ENCODE data around the gene KRTAP4-7. TPM values are rescaled to one million over a fixed set of nuclear protein-coding genes. Genes with fewer than 3 reads are reported as not detected.
"Not testable (repeated sequence)": the region's sequence is repeated elsewhere in the genome, so short reads cannot be mapped to it uniquely, and the experiment has no call there.

Gene KRTAP4-7
- polyA plus RNA-seq, 2 donors, result not detected

DNA sequence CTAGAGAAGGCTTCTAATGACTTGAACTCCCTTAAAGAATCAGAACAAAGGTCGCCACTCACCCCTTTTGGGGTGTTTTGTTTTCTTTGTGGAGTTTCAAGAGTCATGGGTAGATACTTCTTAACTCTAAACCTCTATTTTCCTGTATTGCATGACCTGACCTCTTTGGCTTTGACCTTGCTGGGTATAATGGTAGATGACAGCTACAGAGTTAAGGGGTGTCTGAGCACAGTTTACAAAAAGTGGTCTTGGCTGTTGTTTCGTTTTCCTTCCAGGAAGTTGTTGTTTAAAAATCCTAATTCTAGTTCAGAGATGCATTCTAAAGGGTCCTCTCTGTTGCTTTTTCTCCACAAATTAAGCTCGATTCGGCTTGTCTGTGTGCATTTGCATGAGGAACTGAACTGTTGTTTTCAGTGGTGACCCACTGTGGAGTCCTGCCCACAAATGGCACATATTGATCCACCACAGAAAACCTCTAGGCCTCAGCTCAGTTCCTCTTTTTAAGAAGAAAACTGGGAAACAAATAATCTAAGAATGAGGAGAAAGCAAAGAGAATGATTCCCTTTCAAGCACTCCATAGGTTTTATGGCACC, 4.9 kb downstream of the KRTAP4-7 start:
- not testable (repeated sequence) for H3K4me3 ChIP-seq (ENCODE audit: low read depth in 1 of 2, low read length in 2 of 2); H3K27ac ChIP-seq (ENCODE audit: low read depth in 2 of 2, low read length in 1 of 2); H3K4me1 ChIP-seq (ENCODE audit: control insufficient read depth in 2 of 2, insufficient read depth in 2 of 2, low read length in 1 of 2); H3K9me3 ChIP-seq (ENCODE audit: control insufficient read depth in 2 of 2, insufficient read depth in 1 of 2, low read depth in 1 of 2, low read length in 1 of 2); H3K27me3 ChIP-seq (ENCODE audit: control insufficient read depth in 1 of 2, insufficient read depth in 2 of 2, low read length in 2 of 2); H3K36me3 ChIP-seq (ENCODE audit: control insufficient read depth in 2 of 2, insufficient read depth in 2 of 2, low read length in 1 of 2)
- WGBS, 2 donors, result 58 to 69% methylated on average over 4 of the region's 4 CpGs

DNA sequence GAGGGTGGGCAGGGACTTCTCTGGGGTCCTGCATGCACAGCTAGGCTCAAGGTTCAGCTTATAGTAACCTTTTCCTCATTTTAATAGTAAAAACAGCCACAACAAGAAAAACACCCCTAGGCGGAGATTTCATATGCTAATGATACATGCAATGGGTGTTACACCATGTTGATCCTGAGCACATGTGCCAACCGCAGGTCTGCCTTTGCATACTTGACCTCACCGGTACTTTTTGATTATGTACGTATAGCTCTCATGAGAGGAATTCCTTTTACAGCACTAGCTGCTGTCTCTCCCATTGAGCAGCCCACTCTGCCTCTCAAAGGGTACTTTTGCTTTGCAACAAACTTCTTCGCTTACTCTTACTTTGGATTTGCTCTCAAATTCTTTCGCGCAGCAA, 12.1 kb downstream of the KRTAP4-7 start:
- H3K36me3 ChIP-seq (ENCODE audit: control insufficient read depth in 2 of 2, insufficient read depth in 2 of 2, low read length in 1 of 2), result no peaks in the 10 kb centered on the region
- H3K27me3 ChIP-seq (ENCODE audit: control insufficient read depth in 1 of 2, insufficient read depth in 2 of 2, low read length in 2 of 2), result no peaks in the 10 kb centered on the region
- H3K4me1 ChIP-seq (ENCODE audit: control insufficient read depth in 2 of 2, insufficient read depth in 2 of 2, low read length in 1 of 2), result no peaks in the 10 kb centered on the region
- H3K27ac ChIP-seq (ENCODE audit: low read depth in 2 of 2, low read length in 1 of 2), result no peak overlapping the region
- H3K4me3 ChIP-seq (ENCODE audit: low read depth in 1 of 2, low read length in 2 of 2), result no peak overlapping the region
- WGBS, 2 donors, result 86 to 89% methylated on average over 7 of the region's 7 CpGs
- no peaks in the 10 kb centered on the region for H3K9me3 ChIP-seq (ENCODE audit: control insufficient read depth in 2 of 2, insufficient read depth in 1 of 2, low read depth in 1 of 2, low read length in 1 of 2)

DNA sequence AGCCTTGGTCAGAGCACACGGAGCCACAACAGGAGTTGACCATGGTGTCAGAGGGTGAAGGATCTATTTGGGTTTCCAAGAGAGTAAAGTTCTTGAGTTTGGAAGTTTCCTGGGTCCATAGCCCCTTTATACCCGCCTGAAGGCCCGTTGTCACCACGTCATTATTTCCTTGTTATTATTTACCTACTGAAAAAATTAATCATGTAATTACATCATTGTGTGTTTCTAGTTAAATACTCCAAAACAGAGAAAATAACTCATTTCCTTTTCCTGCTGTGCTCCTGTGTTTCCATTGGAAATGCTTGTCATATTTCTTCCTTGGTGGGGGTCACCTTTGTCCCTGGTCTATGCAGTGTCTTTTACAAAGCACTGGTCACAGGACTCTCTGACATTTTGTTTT, 14.1 kb downstream of the KRTAP4-7 start, which contains the start of gene KRTAP4-8:
Gene KRTAP4-8, minus strand, starts transcription at position 101 of the 400 bp plus-strand sequence. Its CDS starts 58 bp downstream, at position 43.
- WGBS, 2 donors, result 59 to 64% methylated on average over 4 of the region's 4 CpGs
- H3K9me3 ChIP-seq (ENCODE audit: control insufficient read depth in 2 of 2, insufficient read depth in 1 of 2, low read depth in 1 of 2, low read length in 1 of 2), result no peaks in the 10 kb centered on the region

DNA sequence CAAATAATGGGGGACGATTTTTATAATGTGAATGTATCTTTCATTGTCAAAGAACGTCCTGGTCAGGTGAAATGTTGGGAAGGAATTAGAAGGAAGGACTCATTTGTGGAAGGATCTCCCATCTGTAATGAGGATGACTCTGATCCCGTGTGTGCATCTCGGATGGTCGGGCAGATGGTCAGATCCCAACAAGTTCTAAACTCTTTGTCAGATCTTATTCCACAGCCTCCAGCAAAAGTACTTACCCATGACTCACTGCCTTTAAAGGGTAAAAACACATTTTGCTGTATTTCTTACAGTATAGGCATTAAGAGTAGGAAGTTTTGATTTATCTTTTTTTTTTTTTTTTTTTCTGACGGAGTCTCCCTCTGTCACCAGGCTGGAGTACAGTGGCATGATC, 14.5 kb downstream of the KRTAP4-7 start:
- Histone ChIP-seq H3K9me3 (ENCODE audit: control insufficient read depth in 2 of 2, insufficient read depth in 1 of 2, low read depth in 1 of 2, low read length in 1 of 2) (no peaks in the 10 kb centered on the region), H3K27me3 (ENCODE audit: control insufficient read depth in 1 of 2, insufficient read depth in 2 of 2, low read length in 2 of 2) (no peaks in the 10 kb centered on the region), H3K36me3 (ENCODE audit: control insufficient read depth in 2 of 2, insufficient read depth in 2 of 2, low read length in 1 of 2) (no peaks in the 10 kb centered on the region), H3K27ac (ENCODE audit: low read depth in 2 of 2, low read length in 1 of 2) (no peak overlapping the region), H3K4me3 (ENCODE audit: low read depth in 1 of 2, low read length in 2 of 2) (no peak overlapping the region), H3K4me1 (ENCODE audit: control insufficient read depth in 2 of 2, insufficient read depth in 2 of 2, low read length in 1 of 2) (no peaks in the 10 kb centered on the region)
- WGBS, 2 donors, result 50 to 60% methylated on average over 5 to 6 of the region's 6 CpGs

More for the DNA sequence above, 14.1 kb downstream of the KRTAP4-7 start, which contains the start of gene KRTAP4-8:
- Histone ChIP-seq H3K27ac (ENCODE audit: low read depth in 2 of 2, low read length in 1 of 2) (no peak within 1 kb of the TSS), H3K27me3 (ENCODE audit: control insufficient read depth in 1 of 2, insufficient read depth in 2 of 2, low read length in 2 of 2) (no peaks in the 10 kb centered on the region), H3K4me3 (ENCODE audit: low read depth in 1 of 2, low read length in 2 of 2) (no peak within 1 kb of the TSS), H3K36me3 (ENCODE audit: control insufficient read depth in 2 of 2, insufficient read depth in 2 of 2, low read length in 1 of 2) (no peaks in the 10 kb centered on the region), H3K4me1 (ENCODE audit: control insufficient read depth in 2 of 2, insufficient read depth in 2 of 2, low read length in 1 of 2) (no peaks in the 10 kb centered on the region)

DNA sequence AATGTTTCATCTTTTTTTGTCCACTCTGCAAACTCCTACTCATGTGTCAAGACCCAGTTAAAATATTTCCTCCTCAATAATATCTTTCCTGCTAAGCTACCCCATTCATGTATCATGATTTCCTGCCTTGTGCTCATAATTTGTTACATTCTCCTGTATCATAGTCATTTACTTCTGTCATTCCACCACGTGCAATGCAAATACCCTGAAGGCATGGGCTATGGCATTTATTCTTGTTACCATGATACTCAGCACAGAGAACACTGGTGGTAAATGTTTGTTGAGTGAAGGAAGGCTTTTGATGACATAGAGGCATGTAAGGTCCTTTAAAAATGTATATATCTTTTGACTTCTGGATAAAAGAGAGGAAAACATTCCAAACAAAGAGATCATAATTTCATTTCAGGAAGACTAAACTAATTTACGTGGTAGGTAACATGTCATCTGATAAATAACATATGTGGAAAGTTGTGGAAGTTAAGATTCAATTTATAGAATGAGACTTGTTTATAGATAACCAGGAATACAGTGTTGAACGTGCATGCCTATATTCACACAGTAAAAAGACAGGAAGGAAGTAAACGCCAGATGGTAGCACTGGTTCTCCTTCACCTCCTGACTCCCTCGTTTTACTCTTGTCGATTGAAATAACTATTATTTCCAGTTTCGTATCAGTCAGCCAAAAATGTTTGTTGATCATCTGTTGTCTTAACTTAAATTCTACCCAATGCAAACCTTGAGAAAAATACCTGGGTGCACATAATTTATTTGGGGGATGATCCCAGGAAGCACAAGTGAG, 15.9 kb downstream of the KRTAP4-7 start:
- H3K4me1 ChIP-seq (ENCODE audit: control insufficient read depth in 2 of 2, insufficient read depth in 2 of 2, low read length in 1 of 2); H3K27me3 ChIP-seq (ENCODE audit: control insufficient read depth in 1 of 2, insufficient read depth in 2 of 2, low read length in 2 of 2); H3K27ac ChIP-seq (ENCODE audit: low read depth in 2 of 2, low read length in 1 of 2); H3K9me3 ChIP-seq (ENCODE audit: control insufficient read depth in 2 of 2, insufficient read depth in 1 of 2, low read depth in 1 of 2, low read length in 1 of 2); H3K36me3 ChIP-seq (ENCODE audit: control insufficient read depth in 2 of 2, insufficient read depth in 2 of 2, low read length in 1 of 2); H3K4me3 ChIP-seq (ENCODE audit: low read depth in 1 of 2, low read length in 2 of 2): not testable (repeated sequence)
- WGBS, 2 donors, result 50 to 57% methylated on average over 7 of the region's 7 CpGs

DNA sequence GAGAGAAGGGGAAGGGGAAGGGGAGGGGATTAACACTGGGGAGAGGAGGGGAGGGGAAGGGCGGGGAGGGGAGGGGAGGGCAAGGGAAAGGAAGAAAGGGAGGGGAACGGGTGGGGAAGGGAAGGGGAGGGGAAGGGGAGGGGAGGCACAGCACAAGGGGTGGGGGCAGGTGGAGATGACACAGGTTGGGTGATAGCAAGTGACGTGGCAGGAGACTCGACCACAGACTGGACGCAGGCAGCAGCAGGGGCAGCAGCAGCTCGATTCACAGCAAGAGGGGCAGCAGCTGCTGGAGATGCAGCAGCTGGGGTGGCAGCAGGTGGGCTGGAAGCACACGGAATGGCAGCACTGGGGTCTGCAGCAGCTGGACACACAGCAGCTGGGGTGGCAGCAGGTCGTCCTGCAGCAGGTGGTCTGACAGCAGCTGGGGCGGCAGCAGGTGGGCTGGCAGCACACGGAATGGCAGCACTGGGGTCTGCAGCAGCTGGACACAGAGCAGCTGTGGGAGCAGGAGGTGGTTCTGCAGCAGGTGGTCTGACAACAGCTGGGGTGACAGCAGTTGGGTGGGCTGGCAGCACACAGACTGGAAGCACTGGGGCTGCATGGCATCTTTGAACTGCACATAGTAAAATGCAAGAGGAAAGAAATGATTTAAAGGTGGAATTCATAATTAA, 17.8 kb downstream of the KRTAP4-7 start, which contains the start of gene KRTAP4-16:
Gene KRTAP4-16, minus strand, starts transcription at position 624 of the 674 bp plus-strand sequence. Its CDS starts 0 bp downstream, at position 624.
- WGBS, 2 donors, result 60 to 74% methylated on average over 8 to 10 of the region's 10 CpGs
- Histone ChIP-seq H3K27me3 (ENCODE audit: control insufficient read depth in 1 of 2, insufficient read depth in 2 of 2, low read length in 2 of 2) (no peaks in the 10 kb centered on the region), H3K9me3 (ENCODE audit: control insufficient read depth in 2 of 2, insufficient read depth in 1 of 2, low read depth in 1 of 2, low read length in 1 of 2) (no peaks in the 10 kb centered on the region)

DNA sequence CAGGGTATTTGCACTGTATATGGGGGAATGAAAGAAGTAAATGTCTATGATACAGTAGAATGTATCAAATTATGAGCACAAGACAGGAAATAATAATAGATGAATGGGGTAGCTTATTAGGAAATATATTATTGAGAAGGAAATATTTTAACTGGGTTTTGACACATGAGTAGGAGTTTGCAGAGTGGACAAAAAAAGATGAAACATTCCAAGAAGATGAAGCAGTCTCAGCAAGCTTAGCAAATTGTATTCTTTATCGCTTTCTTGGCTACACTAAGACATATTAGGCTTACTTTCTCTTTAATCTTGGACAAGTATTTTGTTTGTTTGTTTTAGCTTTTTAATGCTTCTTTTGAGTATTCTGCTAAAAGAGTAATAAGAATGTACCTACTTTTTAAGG, 19.9 kb downstream of the KRTAP4-7 start:
- 76 to 83% methylated on average over 1 of the region's 1 CpG for WGBS, 2 donors

More for the DNA sequence above, 17.8 kb downstream of the KRTAP4-7 start, which contains the start of gene KRTAP4-16:
- no peaks in the 10 kb centered on the region for H3K4me1 ChIP-seq (ENCODE audit: control insufficient read depth in 2 of 2, insufficient read depth in 2 of 2, low read length in 1 of 2)
- no peak within 1 kb of the TSS for H3K27ac ChIP-seq (ENCODE audit: low read depth in 2 of 2, low read length in 1 of 2)
- H3K4me3 ChIP-seq (ENCODE audit: low read depth in 1 of 2, low read length in 2 of 2), result no peak within 1 kb of the TSS
- no peaks in the 10 kb centered on the region for H3K36me3 ChIP-seq (ENCODE audit: control insufficient read depth in 2 of 2, insufficient read depth in 2 of 2, low read length in 1 of 2)

DNA sequence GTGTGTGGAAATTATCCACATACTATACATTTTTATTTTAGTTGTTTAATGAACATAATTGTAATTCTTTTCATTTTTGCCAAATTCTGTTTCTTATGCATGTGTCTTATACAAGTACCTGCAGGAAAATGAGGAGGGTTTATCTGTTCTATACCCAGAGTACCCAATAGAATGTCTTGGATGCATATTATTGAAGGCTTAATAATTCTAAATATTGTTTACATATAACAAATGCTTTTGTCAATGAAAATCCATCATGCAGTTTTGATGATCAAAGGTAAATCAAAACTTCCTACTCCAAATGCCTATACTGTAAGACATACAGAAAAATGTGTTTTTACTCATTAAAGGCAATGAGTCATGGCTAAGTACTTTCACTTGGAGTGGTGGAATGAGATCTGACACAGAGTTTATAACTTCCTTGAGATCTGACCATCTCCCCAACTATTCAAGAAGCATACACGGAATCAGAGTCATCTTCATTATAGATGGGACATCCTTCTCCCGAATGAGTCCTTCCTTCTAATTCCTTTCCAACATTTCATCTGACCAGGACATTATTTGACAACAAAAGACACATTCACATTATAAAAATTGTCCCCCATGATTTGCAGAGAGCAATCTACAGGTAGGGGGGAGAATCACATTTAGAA, 20.6 kb downstream of the KRTAP4-7 start:
- H3K27ac ChIP-seq (ENCODE audit: low read depth in 2 of 2, low read length in 1 of 2); H3K36me3 ChIP-seq (ENCODE audit: control insufficient read depth in 2 of 2, insufficient read depth in 2 of 2, low read length in 1 of 2); H3K4me3 ChIP-seq (ENCODE audit: low read depth in 1 of 2, low read length in 2 of 2); H3K9me3 ChIP-seq (ENCODE audit: control insufficient read depth in 2 of 2, insufficient read depth in 1 of 2, low read depth in 1 of 2, low read length in 1 of 2); H3K4me1 ChIP-seq (ENCODE audit: control insufficient read depth in 2 of 2, insufficient read depth in 2 of 2, low read length in 1 of 2); H3K27me3 ChIP-seq (ENCODE audit: control insufficient read depth in 1 of 2, insufficient read depth in 2 of 2, low read length in 2 of 2): not testable (repeated sequence)
- WGBS, 2 donors, result 66 to 69% methylated on average over 2 of the region's 2 CpGs

More for the DNA sequence above, 19.9 kb downstream of the KRTAP4-7 start:
- H3K36me3 ChIP-seq (ENCODE audit: control insufficient read depth in 2 of 2, insufficient read depth in 2 of 2, low read length in 1 of 2), result no peaks in the 10 kb centered on the region
- H3K27ac ChIP-seq (ENCODE audit: low read depth in 2 of 2, low read length in 1 of 2), result no peak overlapping the region
- H3K9me3 ChIP-seq (ENCODE audit: control insufficient read depth in 2 of 2, insufficient read depth in 1 of 2, low read depth in 1 of 2, low read length in 1 of 2), result no peaks in the 10 kb centered on the region
- no peak overlapping the region for H3K4me3 ChIP-seq (ENCODE audit: low read depth in 1 of 2, low read length in 2 of 2)
- H3K27me3 ChIP-seq (ENCODE audit: control insufficient read depth in 1 of 2, insufficient read depth in 2 of 2, low read length in 2 of 2), result no peaks in the 10 kb centered on the region
- H3K4me1 ChIP-seq (ENCODE audit: control insufficient read depth in 2 of 2, insufficient read depth in 2 of 2, low read length in 1 of 2), result no peaks in the 10 kb centered on the region

DNA sequence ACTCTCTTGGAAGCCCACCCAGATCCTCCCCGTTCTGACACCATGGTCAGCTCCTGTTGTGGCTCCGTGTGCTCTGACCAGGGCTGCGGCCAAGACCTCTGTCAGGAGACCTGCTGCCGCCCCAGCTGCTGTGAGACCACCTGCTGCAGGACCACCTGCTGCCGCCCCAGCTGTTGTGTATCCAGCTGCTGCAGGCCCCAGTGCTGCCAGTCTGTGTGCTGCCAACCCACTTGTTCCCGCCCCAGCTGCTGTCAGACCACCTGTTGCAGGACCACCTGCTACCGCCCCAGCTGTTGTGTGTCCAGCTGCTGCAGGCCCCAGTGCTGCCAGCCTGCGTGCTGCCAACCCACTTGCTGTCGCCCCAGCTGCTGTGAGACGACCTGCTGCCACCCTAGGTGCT, 21.4 kb downstream of the KRTAP4-7 start, which contains the start of gene KRTAP4-9:
Gene KRTAP4-9, plus strand, starts transcription at position 43 of the 400 bp plus-strand sequence. Its CDS starts 0 bp downstream, at position 43.
- whole genome bisulfite sequencing, 2 donors, result 76 to 78% methylated on average over 9 to 10 of the region's 10 CpGs

More for the DNA sequence above, 21.4 kb downstream of the KRTAP4-7 start, which contains the start of gene KRTAP4-9:
- not testable (repeated sequence) for H3K4me3 ChIP-seq (ENCODE audit: low read depth in 1 of 2, low read length in 2 of 2); H3K27me3 ChIP-seq (ENCODE audit: control insufficient read depth in 1 of 2, insufficient read depth in 2 of 2, low read length in 2 of 2); H3K36me3 ChIP-seq (ENCODE audit: control insufficient read depth in 2 of 2, insufficient read depth in 2 of 2, low read length in 1 of 2); H3K9me3 ChIP-seq (ENCODE audit: control insufficient read depth in 2 of 2, insufficient read depth in 1 of 2, low read depth in 1 of 2, low read length in 1 of 2); H3K4me1 ChIP-seq (ENCODE audit: control insufficient read depth in 2 of 2, insufficient read depth in 2 of 2, low read length in 1 of 2); H3K27ac ChIP-seq (ENCODE audit: low read depth in 2 of 2, low read length in 1 of 2)
